Bronchial epithelial cell (primary cell): ENCODE results near the gene METTL25B. TPM values are rescaled to one million over a fixed set of nuclear protein-coding genes. Genes with fewer than 3 reads are reported as not detected.

Source experiments
- DNase-seq: peaks from one replicate; pipeline ENCODE4 v3.0.0-alpha.2; 2010; ENCODE audit warnings: low read depth
- FAIRE-seq: peaks from 2 replicates; lab custom pipeline; 2011; peaks lifted over from hg19 to GRCh38; lab: Jason Lieb, UNC
- H3K27me3 ChIP-seq: 2 replicates; pipeline ENCODE4 v1.5.1; 2011; ENCODE audit warnings: low read length; ENCODE audit not compliant: control insufficient read depth, insufficient read depth
- H3K36me3 ChIP-seq: 2 replicates; pipeline ENCODE4 v1.5.1; 2011; ENCODE audit warnings: low read length; ENCODE audit not compliant: control insufficient read depth, insufficient read depth
- H3K4me3 ChIP-seq: 2 replicates; pipeline ENCODE4 v1.5.1; 2011; ENCODE audit warnings: mild to moderate bottlenecking, low read depth, low read length, control low read depth
- total RNA-seq: library from RNA; depleted of rRNA; stranded (reverse); fragments of >200 nt; gene quantifications from 2 replicates; pipeline ENCODE4 v1.2.1, GENCODE V29; 2014
- TF ChIP-seq, protein P1 (sequence below): IDR thresholded peaks from 2 replicates; pipeline ENCODE4 v1.5.1; 2011; ENCODE audit warnings: mild to moderate bottlenecking, moderate library complexity, low read length, control low read depth, inconsistent platforms; ENCODE audit not compliant: insufficient read depth, severe bottlenecking

METTL25B gene
- total RNA-seq, 1 donor from 2014 or later = 14.7 TPM

DNA sequence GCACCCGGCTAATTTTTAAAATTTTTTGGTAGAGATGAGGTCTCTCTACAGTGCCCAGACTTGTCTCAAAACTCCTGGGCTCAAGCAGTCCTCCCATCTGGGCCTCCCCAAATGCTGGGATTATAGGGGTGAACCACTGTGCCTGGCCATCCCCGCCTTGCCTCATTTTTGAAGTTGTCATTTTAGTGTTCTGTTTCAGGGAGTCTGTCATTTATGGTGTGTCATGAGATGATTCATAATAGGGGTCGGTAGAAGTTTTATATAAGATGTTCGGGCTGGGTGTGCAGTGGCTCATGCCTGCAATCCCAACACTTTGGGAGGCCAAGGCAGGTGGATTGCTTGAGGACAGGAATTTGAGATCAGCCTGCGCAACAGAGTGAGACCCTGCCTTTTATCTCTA lies 47.5 kb downstream of the METTL25B start:
- TF ChIP-seq, protein P1, sequence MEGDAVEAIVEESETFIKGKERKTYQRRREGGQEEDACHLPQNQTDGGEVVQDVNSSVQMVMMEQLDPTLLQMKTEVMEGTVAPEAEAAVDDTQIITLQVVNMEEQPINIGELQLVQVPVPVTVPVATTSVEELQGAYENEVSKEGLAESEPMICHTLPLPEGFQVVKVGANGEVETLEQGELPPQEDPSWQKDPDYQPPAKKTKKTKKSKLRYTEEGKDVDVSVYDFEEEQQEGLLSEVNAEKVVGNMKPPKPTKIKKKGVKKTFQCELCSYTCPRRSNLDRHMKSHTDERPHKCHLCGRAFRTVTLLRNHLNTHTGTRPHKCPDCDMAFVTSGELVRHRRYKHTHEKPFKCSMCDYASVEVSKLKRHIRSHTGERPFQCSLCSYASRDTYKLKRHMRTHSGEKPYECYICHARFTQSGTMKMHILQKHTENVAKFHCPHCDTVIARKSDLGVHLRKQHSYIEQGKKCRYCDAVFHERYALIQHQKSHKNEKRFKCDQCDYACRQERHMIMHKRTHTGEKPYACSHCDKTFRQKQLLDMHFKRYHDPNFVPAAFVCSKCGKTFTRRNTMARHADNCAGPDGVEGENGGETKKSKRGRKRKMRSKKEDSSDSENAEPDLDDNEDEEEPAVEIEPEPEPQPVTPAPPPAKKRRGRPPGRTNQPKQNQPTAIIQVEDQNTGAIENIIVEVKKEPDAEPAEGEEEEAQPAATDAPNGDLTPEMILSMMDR = no peak
- Histone ChIP-seq H3K36me3 (peaks cover 6% of the 10 kb centered on the region), H3K27me3 (no peaks in the 10 kb centered on the region), H3K4me3 (no peak overlapping the region)
- FAIRE-seq (no peak), DNase-seq (no peak)

DNA sequence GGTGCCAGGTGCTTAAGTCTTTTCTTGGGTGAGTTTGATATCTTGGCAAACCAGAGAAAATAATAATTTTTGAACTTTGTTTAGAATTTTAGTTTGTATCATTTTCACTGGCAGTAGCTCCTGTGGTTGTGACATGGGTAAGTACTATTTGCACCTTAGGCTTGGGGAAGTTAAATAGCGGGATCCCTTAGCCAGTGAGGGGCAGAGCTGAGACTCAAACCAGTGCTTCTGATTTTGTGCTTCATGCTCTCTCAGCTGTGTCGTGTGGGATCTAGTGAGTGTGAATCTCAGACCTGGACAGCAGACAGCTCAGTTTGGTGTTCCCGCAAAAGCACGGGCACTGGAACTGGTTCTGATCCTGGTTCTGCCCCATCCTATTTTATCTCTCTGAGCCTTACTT lies 48.7 kb downstream of the METTL25B start:
- DNase-seq (no peak), FAIRE-seq (no peak)
- TF ChIP-seq, protein P1 = no peak
- Histone ChIP-seq H3K4me3 (no peak overlapping the region), H3K27me3 (no peaks in the 10 kb centered on the region), H3K36me3 (peaks cover 4% of the 10 kb centered on the region)

DNA sequence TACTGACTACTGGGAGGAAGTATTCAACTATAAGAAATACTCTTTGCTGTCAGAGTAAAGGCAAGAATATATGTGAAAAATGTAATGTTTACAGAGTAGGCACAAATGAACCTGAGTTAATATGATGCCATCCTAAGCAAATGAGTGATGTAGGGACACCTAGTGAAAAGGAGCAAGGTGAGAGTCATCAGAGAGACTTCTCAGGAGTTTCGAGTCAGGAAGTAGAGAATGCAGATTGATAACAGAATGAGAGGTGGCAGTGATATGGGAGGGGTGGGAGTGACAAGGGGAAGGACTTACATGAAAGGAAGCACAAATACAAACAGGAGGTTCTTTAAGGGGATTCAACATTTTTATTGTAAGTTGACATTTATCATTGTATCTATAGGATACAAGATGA lies 49.3 kb downstream of the METTL25B start:
- Histone ChIP-seq H3K4me3 (no peak overlapping the region), H3K36me3 (peaks cover 5% of the 10 kb centered on the region), H3K27me3 (no peaks in the 10 kb centered on the region)
- TF ChIP-seq, protein P1 = no peak
- DNase-seq = no peak
- FAIRE-seq = no peak

GRCh38 chr1:156781585-156782186 lies 53.4 kb downstream of the METTL25B start:
- Histone ChIP-seq H3K27me3 (no peaks in the 10 kb centered on the region), H3K4me3 (no peak overlapping the region), H3K36me3 (peaks cover 10% of the 10 kb centered on the region)
- TF ChIP-seq, protein P1 = no peak
- FAIRE-seq (no peak), DNase-seq (no peak)

DNA sequence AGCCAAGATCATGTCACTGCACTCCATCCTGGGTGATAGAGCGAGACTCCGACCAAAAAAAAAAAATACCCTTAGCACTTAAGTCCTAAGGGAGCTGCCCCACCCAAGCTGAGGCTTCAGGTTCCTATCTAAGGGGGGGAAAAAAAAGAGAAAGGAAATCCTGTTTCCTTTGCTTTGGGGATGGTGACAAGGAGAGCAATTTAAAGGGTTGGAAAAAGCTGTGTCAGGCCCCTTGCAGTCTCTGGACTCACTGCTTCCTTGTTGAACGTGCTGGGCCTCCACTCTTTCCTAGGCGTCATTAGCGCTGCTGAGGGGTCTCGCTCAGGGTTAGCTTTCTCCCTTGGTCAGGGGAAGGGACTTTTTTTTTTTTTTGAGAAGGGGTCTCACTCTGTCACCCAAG lies 57.2 kb downstream of the METTL25B start:
- FAIRE-seq (no peak), DNase-seq (no peak)
- no peak overlapping the region for H3K4me3 ChIP-seq
- TF ChIP-seq, protein P1 = no peak
- no peaks in the 10 kb centered on the region for H3K27me3 ChIP-seq
- peaks cover 14% of the 10 kb centered on the region for H3K36me3 ChIP-seq

Other genes with a start within 250 kb of the METTL25B start
- gene MEF2D, start 227.7 kb upstream of the METTL25B start, total RNA-seq = 1.3 and 4.9 TPM in 2 replicates
- gene IQGAP3, start 155.9 kb upstream of the METTL25B start, total RNA-seq = 0.53 and 1.7 TPM in 2 replicates
- not detected in 2 replicates for gene TTC24, start 148.7 kb upstream of the METTL25B start, total RNA-seq
- 142 and 154 TPM in 2 replicates for gene NAXE, start 136.7 kb upstream of the METTL25B start, total RNA-seq
- gene GPATCH4, start 127.0 kb upstream of the METTL25B start, total RNA-seq = 15.9 and 29.2 TPM in 2 replicates
- under 0.01 TPM in 1 of 2 replicates, not detected in the other for gene HAPLN2, start 109.1 kb upstream of the METTL25B start, total RNA-seq
- not detected in 2 replicates for gene BCAN, start 86.4 kb upstream of the METTL25B start, total RNA-seq
- under 0.01 TPM in 1 of 2 replicates, not detected in the other for gene NES, start 51.1 kb upstream of the METTL25B start, total RNA-seq
- 5.3 and 112 TPM in 2 replicates for gene CRABP2, start 22.9 kb upstream of the METTL25B start, total RNA-seq
- gene ISG20L2, start 297 bp downstream of the METTL25B start, total RNA-seq = 7.9 and 10.6 TPM in 2 replicates
- 60.3 and 74.1 TPM in 2 replicates for gene MRPL24, start 12.6 kb downstream of the METTL25B start, total RNA-seq
- gene HDGF, start 23.2 kb downstream of the METTL25B start, total RNA-seq = 163 and 225 TPM in 2 replicates
- 9.2 and 11.5 TPM in 2 replicates for gene PRCC, start 39.1 kb downstream of the METTL25B start, total RNA-seq
- gene SH2D2A, start 88.4 kb downstream of the METTL25B start, total RNA-seq = 1.2 and 1.8 TPM in 2 replicates
- gene INSRR, start 130.6 kb downstream of the METTL25B start, total RNA-seq = not detected in 2 replicates
- gene NTRK1, start 132.4 kb downstream of the METTL25B start, total RNA-seq = not detected in 2 replicates
- 1.8 TPM in 2 replicates for gene PEAR1, start 165.2 kb downstream of the METTL25B start, total RNA-seq
- not detected in 2 replicates for gene LRRC71, start 192.2 kb downstream of the METTL25B start, total RNA-seq